Activated naive CD8-positive, alpha-beta T cell (primary cell): ENCODE results near the gene CENPN.

Experiments used
- H3K27ac Mint-ChIP-seq: one replicate; pipeline ENCODE4 v1.8.0; 2021; ENCODE audit warnings: mixed read lengths
- H3K27me3 Mint-ChIP-seq: one replicate; pipeline ENCODE4 v1.8.0; 2021; ENCODE audit warnings: mixed read lengths
- H3K36me3 Mint-ChIP-seq: one replicate; pipeline ENCODE4 v1.8.0; 2021; ENCODE audit warnings: mixed read lengths
- H3K4me1 Mint-ChIP-seq: one replicate; pipeline ENCODE4 v1.8.0; 2021; ENCODE audit warnings: low read depth, mixed read lengths
- H3K4me3 Mint-ChIP-seq: one replicate; pipeline ENCODE4 v1.8.0; 2021; ENCODE audit warnings: mild to moderate bottlenecking, mixed read lengths
- H3K9me3 Mint-ChIP-seq: one replicate; pipeline ENCODE4 v1.8.0; 2021; ENCODE audit warnings: low read depth, mixed read lengths

Gene CENPN

DNA sequence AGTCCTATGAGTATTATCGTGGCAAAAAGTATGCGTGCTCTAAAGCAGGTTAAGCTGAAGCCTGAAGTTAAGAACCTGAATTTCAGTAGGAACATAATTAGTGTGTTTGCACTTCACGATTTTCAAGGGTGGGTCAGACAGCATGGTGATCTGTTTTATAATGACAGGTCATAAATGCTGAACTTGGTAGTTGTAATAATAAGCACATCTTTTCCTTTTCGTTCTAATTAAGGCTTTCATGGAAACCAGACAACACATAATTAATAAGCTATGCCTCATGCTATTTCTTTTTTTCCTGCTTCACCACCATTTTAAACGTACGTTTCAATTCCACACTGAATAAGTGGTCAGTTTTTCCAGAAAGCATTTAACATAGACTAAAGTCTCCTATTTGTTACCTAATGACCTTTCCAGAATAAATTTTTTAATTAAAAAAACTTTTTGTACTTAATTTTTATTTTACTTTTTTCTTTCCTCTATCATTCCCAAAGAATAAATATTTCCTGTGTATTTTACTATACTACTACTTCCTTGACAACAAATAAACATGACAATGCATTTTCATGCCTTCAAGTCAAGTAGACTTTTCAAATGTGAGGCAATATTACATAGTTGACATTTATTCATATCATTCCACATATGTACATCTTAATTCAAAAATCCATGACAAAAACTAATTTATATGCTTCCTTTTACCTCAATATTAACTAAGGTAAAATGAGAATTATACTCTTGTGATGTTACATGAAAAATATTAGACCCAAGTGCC lies 22.7 kb upstream of the CENPN start:
- Mint-ChIP-seq H3K27me3 (no peaks in the 10 kb centered on the region), H3K36me3 (peaks cover 7% of the 10 kb centered on the region), H3K4me3 (no peak overlapping the region), H3K9me3 (no peaks in the 10 kb centered on the region), H3K4me1 (peaks cover 27% of the 10 kb centered on the region), H3K27ac (no peak overlapping the region)

DNA sequence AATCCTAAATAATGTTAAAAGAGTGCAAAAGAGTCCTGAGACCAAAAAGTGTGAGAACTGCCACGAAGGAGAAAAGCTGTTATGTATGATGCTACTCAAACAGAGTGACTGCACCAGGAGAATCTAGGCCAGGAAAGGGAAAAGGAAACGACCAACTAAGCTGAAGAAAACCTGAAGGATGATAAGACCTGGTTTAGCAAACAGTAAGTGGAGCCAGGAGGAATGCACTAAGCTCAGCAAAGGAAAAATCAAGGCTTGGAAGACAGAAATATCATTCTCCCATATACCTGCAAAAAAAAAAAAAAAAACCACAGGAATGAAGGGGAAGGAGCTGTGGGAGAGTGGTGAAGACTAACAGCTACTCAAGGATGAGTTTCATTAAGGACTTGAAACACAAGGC lies 21.4 kb upstream of the CENPN start:
- H3K36me3 Mint-ChIP-seq = peaks cover 7% of the 10 kb centered on the region

DNA sequence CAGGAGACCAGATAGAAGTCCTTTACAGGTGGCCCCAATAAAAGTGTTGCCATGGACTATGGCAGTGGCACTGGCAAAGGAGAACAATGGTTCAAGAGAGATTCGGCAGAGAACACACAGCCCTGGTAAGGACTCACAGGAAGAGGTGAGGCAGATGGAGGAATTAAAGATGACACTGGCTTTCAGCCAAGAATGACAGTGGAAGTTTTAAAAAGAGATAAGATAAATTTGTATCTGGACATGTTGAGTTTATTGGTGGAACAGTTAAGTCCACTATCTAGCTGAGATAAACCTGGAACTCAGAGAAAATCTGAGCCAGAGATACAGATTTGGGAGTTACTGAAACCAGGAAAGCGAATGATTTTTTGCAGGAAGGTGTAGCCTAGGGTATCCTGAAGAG lies 20.5 kb upstream of the CENPN start:
- H3K9me3 Mint-ChIP-seq = no peaks in the 10 kb centered on the region
- H3K27me3 Mint-ChIP-seq = no peaks in the 10 kb centered on the region
- no peak overlapping the region for H3K27ac Mint-ChIP-seq
- H3K36me3 Mint-ChIP-seq = peaks cover 9% of the 10 kb centered on the region
- peaks cover 27% of the 10 kb centered on the region for H3K4me1 Mint-ChIP-seq
- H3K4me3 Mint-ChIP-seq = no peak overlapping the region

More for the DNA sequence above, 21.4 kb upstream of the CENPN start:
- peaks cover 27% of the 10 kb centered on the region for H3K4me1 Mint-ChIP-seq
- H3K9me3 Mint-ChIP-seq = no peaks in the 10 kb centered on the region
- H3K4me3 Mint-ChIP-seq = no peak overlapping the region
- H3K27ac Mint-ChIP-seq = no peak overlapping the region
- no peaks in the 10 kb centered on the region for H3K27me3 Mint-ChIP-seq

DNA sequence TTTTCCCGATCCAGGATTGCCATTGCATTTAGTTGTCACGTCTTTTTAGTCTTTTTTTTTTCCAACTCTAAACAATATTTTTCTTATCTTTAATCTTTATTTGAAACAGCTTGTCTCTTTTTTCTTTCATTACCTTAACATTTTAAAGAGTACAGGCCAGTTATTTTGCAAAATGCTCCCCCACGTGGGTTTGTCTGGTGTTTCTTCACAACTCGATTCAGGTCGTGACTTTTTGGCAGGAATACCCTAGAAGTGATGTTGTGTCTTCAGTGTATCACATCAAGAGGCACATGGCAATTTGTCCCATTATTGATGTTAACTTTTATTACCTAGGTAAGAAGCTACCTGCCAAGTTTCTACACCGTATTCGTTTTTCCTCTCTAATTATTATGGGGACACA lies 18.3 kb upstream of the CENPN start:
- H3K36me3 Mint-ChIP-seq = peaks cover 11% of the 10 kb centered on the region
- H3K4me1 Mint-ChIP-seq = peaks cover 35% of the 10 kb centered on the region
- H3K9me3 Mint-ChIP-seq = no peaks in the 10 kb centered on the region
- no peak overlapping the region for H3K4me3 Mint-ChIP-seq
- H3K27ac Mint-ChIP-seq = no peak overlapping the region
- H3K27me3 Mint-ChIP-seq = no peaks in the 10 kb centered on the region

DNA sequence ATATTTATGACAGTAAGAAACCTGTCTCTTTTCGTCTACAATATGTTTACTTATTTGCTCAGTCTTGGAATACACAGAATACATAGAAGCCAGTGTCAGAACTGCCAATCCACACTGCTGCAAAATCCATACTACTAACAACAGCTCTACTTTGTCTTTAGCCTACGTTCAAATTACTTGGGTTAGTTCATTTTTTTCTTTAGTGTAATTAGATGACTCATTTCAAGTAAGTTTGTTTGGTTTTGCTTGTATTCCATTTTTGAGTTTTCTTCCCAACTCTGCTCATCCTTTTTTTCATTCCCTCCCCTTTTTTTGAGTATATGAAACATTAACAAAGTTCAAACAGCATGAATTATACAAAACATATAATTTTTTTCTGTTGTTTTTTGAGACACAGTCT lies 17.2 kb upstream of the CENPN start:
- Mint-ChIP-seq H3K27ac (no peak overlapping the region), H3K4me1 (peaks cover 44% of the 10 kb centered on the region), H3K36me3 (peaks cover 16% of the 10 kb centered on the region), H3K9me3 (no peaks in the 10 kb centered on the region), H3K4me3 (no peak overlapping the region), H3K27me3 (no peaks in the 10 kb centered on the region)

DNA sequence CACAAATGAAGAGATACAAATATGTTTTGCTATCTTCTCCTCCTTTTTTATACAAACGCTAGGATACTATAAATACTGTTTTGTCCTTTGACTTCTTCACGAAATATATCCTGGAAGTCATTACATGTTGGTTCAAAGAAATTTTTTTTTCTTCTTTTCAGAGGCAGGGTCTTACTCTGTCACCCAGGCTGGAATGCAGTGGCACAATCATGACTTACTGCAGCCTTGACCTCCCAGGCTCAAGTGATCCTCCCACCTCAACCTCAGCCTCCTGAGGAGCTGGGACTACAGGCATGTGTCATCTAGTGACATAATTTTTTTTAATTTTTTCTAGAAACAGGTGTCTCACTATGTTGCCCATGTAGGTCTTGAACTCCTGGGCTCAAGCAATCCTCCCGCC lies 16.4 kb upstream of the CENPN start:
- H3K27ac Mint-ChIP-seq = no peak overlapping the region

DNA sequence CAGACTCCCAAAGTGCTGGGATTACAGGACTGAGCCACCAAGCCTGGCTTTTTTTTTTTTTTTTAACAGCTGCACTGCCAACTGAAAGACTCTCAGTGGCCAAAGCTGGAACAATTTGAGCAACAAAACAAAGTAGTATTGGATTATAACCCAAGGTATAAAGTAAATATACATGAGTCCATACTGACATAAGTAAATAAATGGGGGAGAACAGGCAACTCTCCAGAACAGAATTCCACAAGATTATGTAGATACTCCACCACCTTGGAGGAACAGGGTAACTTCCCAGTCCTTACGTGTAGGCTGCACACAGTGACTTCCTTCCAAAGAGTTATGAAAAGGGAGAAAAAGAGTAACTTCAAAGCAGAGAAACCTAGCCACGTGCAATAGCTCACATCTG lies 16.0 kb upstream of the CENPN start:
- H3K9me3 Mint-ChIP-seq = no peaks in the 10 kb centered on the region
- H3K27ac Mint-ChIP-seq = no peak overlapping the region
- H3K36me3 Mint-ChIP-seq = peaks cover 12% of the 10 kb centered on the region
- H3K27me3 Mint-ChIP-seq = no peaks in the 10 kb centered on the region
- no peak overlapping the region for H3K4me3 Mint-ChIP-seq
- H3K4me1 Mint-ChIP-seq = peaks cover 43% of the 10 kb centered on the region

More for the DNA sequence above, 16.4 kb upstream of the CENPN start:
- Mint-ChIP-seq H3K27me3 (no peaks in the 10 kb centered on the region), H3K9me3 (no peaks in the 10 kb centered on the region), H3K36me3 (peaks cover 14% of the 10 kb centered on the region), H3K4me1 (peaks cover 43% of the 10 kb centered on the region), H3K4me3 (no peak overlapping the region)

DNA sequence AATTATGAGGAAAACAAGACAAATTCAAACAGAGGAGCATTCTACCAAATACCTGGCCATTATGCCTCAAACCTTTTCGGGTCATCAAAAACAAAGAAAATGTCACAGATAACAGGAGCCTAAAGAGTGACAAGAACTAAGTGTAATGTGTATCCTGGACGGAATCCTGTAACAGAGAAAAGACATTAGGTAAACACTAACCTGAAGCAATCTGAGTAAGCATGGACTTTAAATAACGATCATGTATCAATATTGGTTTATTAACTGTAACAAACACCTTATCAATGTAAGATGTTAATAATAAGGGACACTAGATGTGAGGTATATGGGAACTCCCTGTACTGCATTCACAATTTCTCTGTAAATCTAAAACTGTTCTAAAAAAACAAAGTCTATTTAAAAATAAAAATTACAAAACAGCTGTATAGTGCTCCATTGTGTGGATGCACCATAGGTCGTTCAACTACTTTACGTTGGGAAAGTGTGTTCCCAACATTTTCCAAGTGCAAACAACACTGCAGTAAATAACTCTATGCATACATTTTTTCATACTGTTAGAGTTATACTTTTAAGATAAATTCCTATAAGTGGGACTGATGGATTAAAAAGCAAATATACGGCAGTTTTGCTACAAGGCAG lies 15.1 kb upstream of the CENPN start:
- no peak overlapping the region for H3K27ac Mint-ChIP-seq
- no peaks in the 10 kb centered on the region for H3K27me3 Mint-ChIP-seq
- no peaks in the 10 kb centered on the region for H3K9me3 Mint-ChIP-seq
- peaks cover 41% of the 10 kb centered on the region for H3K4me1 Mint-ChIP-seq
- peaks cover 12% of the 10 kb centered on the region for H3K36me3 Mint-ChIP-seq
- H3K4me3 Mint-ChIP-seq = no peak overlapping the region

DNA sequence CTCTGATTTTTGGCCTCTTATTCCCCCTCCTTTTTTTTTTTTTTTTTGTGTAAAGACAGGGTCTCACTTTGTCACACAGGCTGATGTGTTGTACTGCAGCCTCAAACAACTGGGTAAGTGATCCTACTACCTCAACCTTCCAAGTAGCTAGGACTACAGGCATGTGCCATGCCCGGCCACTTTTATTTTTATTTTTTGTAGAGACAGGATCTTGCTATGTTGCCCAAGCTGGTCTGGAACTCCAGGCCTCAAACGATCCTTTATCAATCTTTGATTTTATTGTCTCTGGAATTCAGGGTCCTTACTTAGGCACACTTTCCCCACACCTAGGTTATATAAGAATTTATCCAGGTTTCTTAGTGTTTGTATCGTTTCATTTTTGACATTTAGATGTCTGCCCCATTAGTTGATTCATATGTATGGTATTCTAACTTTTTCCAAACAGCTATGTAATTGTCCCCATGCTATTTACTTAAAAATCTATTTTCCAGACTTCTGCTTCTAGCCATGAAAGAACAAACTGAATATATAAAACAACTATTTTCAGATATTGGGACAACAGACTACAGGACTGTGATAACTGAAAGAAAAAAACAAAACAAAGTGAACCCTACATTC lies 14.2 kb upstream of the CENPN start:
- peaks cover 12% of the 10 kb centered on the region for H3K36me3 Mint-ChIP-seq
- H3K9me3 Mint-ChIP-seq = no peaks in the 10 kb centered on the region
- no peak overlapping the region for H3K4me3 Mint-ChIP-seq
- no peak overlapping the region for H3K27ac Mint-ChIP-seq
- no peaks in the 10 kb centered on the region for H3K27me3 Mint-ChIP-seq
- H3K4me1 Mint-ChIP-seq = peaks cover 43% of the 10 kb centered on the region

DNA sequence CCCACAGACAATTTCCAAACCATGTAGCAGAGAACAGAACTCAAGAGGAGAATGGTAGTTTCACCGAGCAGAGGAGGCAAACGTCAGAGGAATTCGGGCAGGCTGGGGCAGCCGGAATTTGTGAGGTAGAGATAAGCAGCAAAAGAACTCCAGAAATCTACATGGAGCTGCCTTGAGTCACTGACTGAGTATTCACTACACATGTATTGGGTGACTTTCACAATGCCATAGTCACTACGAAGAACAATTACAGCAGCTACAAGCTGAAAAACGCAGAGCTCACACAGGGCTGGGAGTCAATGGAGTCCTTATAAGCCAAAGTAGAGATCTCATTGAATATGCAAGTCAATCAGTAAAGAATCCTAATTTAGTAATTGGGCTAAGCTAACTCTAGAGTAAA lies 13.7 kb upstream of the CENPN start:
- Mint-ChIP-seq H3K27ac (no peak overlapping the region), H3K9me3 (no peaks in the 10 kb centered on the region), H3K4me1 (peaks cover 46% of the 10 kb centered on the region), H3K4me3 (no peak overlapping the region), H3K27me3 (no peaks in the 10 kb centered on the region), H3K36me3 (peaks cover 12% of the 10 kb centered on the region)

DNA sequence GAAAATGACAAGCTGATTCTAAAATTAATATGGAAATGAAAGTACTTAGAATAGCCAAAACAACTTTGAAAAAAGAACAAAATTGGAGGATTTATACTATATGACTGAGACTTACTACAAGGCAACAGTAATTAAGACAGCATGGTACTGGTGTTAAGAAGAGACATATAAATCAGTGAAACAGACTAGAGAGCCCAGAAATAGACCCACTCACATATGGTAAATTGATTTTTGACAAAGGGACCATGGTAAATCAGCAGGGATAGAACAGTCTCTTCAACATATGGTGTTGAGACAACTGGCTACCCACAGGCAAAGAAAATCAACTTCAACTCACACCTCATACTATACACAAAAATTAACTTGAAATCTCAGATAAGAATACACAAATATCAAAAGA lies 13.2 kb upstream of the CENPN start:
- Mint-ChIP-seq H3K27me3 (no peaks in the 10 kb centered on the region), H3K4me1 (peaks cover 50% of the 10 kb centered on the region), H3K4me3 (no peak overlapping the region), H3K36me3 (peaks cover 12% of the 10 kb centered on the region), H3K27ac (no peak overlapping the region), H3K9me3 (no peaks in the 10 kb centered on the region)

DNA sequence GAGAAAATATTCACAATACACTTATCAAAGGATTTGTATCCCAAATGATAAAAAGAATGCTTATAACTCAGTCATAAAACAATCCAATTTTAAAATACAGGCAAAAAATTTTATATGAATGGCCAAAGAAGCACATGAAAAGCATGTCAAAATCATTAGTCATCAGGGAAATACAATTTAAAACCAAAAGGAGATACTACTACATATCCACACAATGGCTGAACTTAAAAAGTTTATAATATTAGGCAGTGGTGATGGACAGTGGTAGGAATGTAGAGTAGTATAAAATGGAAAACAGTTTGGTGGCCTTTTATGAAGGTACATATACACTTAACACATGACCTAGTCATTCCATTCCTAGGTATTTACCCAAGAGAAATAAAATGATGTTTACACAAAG lies 12.6 kb upstream of the CENPN start:
- Mint-ChIP-seq H3K27ac (no peak overlapping the region), H3K4me3 (no peak overlapping the region)

DNA sequence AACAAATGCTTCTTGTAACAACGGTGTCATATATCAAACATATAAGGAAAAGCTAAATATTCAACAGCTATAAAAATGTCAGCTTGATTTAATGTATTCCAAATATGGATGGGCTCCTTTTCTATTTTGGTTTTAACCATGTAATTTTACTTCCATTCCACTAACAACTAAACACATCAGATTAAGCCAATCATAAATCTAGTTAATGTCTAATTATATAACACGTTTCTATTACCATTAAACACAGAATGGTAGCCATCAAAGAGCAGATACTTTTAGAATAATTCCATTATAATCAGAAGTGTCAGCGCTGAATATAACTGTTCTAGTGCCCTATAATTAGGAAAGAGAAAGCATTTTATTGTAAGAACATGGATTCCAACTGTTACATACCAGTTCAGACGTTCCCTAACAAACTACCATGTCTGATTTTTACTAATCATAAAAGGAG lies 10.3 kb upstream of the CENPN start:
- peaks cover 67% of the 10 kb centered on the region for H3K4me1 Mint-ChIP-seq
- H3K27me3 Mint-ChIP-seq = no peaks in the 10 kb centered on the region
- H3K4me3 Mint-ChIP-seq = peak overlapping the region; percentile 90
- H3K27ac Mint-ChIP-seq = peak overlapping the region; percentile 92
- H3K9me3 Mint-ChIP-seq = no peaks in the 10 kb centered on the region
- H3K36me3 Mint-ChIP-seq = peaks cover 14% of the 10 kb centered on the region

More for the DNA sequence above, 12.6 kb upstream of the CENPN start:
- Mint-ChIP-seq H3K27me3 (no peaks in the 10 kb centered on the region), H3K9me3 (no peaks in the 10 kb centered on the region), H3K36me3 (peaks cover 11% of the 10 kb centered on the region), H3K4me1 (peaks cover 56% of the 10 kb centered on the region)

DNA sequence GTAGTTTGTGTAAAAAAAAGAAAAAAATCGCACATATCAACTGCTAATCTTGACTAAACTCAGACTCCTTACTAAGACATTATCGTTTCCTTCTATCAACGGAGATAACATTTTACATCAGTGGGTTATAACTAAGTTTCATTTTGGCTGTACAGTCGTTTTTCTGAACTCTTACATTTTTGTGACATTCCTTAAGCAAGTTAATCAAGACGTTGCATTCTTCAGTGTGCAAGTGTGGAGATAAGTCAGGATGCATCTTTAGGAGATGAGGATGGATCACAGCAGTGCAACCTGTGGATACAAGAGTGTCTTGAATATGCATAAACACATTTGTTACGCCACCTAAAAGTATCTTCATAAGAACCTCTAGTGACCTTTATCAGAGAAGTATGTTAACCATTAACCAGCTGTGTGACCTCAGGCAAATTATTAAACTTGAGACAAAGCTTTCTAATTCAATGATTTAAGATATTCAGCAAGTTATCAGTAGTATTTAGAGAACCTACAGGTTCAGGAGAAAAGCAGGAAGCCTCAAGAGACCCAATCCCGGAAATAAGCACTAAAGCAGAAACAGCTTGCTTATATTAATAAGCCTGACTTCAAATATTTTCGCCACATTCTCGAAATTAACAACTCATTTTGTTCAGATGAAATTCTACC lies 9.7 kb upstream of the CENPN start:
- Mint-ChIP-seq H3K27me3 (no peaks in the 10 kb centered on the region), H3K27ac (peak overlapping the region; percentile 92), H3K36me3 (peaks cover 14% of the 10 kb centered on the region), H3K4me1 (peaks cover 70% of the 10 kb centered on the region), H3K4me3 (peak overlapping the region; percentile 90), H3K9me3 (no peaks in the 10 kb centered on the region)
